ENCODE results near the gene KRT31.
"Not testable (repeated sequence)": the region's sequence is repeated elsewhere in the genome, so short reads cannot be mapped to it uniquely, and the experiment has no call there.

Gene KRT31

GRCh38 chr17:41433586-41433985 is 36.2 kb upstream of the KRT31 start:
- Mint-ChIP-seq H3K27ac (no peak overlapping the region), H3K27me3 (ENCODE audit: low read depth, poor library complexity) (no peaks in the 10 kb centered on the region), H3K36me3 (ENCODE audit: low read depth) (no peaks in the 10 kb centered on the region), H3K4me1 (peaks cover 14% of the 10 kb centered on the region), H3K4me3 (no peak overlapping the region), H3K9me3 (no peaks in the 10 kb centered on the region)
- no peak for TF ChIP-seq CTCF (IDR thresholded peaks at IDR 0.05)
- DNase-seq, result no peak

DNA sequence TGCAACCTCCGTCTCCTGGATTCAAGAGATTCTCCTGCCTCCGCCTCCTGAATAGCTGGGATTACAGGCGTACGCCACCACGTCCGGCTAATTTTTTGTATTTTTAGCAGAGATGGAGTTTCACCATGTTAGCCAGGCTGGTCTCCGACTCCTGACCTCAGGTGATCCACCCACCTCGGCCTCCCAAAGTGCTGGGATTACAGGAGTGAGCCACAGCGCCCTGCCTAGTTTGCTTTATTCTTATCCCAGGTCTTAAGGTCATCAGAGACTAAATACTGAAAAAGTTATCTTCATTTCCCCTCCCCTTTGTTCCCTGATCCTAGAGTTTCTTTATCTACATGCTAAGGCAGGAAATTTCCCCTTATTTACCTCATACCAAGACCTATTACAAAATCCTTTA is 33.0 kb upstream of the KRT31 start:
- H3K4me3 Mint-ChIP-seq; H3K36me3 Mint-ChIP-seq (ENCODE audit: low read depth); H3K27ac Mint-ChIP-seq; H3K9me3 Mint-ChIP-seq; H3K27me3 Mint-ChIP-seq (ENCODE audit: low read depth, poor library complexity); DNase-seq: not testable (repeated sequence)
- H3K4me1 Mint-ChIP-seq, result peaks cover 14% of the 10 kb centered on the region

GRCh38 chr17:41429667-41430066 is 32.3 kb upstream of the KRT31 start:
- no peaks in the 10 kb centered on the region for H3K36me3 Mint-ChIP-seq (ENCODE audit: low read depth)
- no peak for DNase-seq
- no peak overlapping the region for H3K27ac Mint-ChIP-seq
- H3K4me3 Mint-ChIP-seq, result no peak overlapping the region
- peaks cover 13% of the 10 kb centered on the region for H3K4me1 Mint-ChIP-seq
- H3K27me3 Mint-ChIP-seq (ENCODE audit: low read depth, poor library complexity), result no peaks in the 10 kb centered on the region
- no peak for TF ChIP-seq CTCF (IDR thresholded peaks at IDR 0.05)
- H3K9me3 Mint-ChIP-seq, result no peaks in the 10 kb centered on the region

GRCh38 chr17:41428591-41429291 is 31.3 kb upstream of the KRT31 start:
- no peak for TF ChIP-seq CTCF (IDR thresholded peaks at IDR 0.05)
- Mint-ChIP-seq H3K4me1 (peaks cover 5% of the 10 kb centered on the region), H3K9me3 (no peaks in the 10 kb centered on the region), H3K27ac (no peak overlapping the region), H3K36me3 (ENCODE audit: low read depth) (no peaks in the 10 kb centered on the region), H3K4me3 (no peak overlapping the region), H3K27me3 (ENCODE audit: low read depth, poor library complexity) (no peaks in the 10 kb centered on the region)
- DNase-seq, result no peak

DNA sequence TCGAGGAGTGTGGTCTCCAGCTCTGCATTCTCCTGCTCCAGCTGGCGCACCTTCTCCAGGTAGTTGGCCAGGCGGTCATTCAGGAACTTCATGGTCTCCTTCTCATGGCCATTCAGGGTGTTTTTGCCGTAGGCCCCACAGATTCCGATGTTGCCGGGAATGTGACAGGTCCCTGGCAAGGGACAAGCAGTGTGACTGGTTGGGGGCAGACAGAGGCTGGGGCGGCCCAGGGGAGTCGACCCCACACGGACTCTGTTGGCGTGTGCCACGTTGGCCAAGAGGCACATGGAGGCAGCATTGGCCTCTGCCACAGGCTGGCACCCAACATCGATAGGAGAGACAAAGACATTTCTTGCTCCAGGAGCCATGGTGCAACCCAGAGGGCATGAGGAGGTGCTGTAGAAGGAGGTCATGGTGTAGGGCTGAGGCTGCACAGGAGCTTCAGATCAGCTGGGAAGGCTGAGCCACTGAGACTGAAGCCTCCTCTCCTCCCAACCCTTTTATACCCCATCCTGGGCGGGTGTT is 26.8 kb upstream of the KRT31 start, which contains the start of gene KRT37:
KRT37 (minus strand) TSS at position 475 of the 525 bp plus-strand sequence; CDS start at position 413, 62 bp downstream.
- TF ChIP-seq CTCF (IDR thresholded peaks at IDR 0.05), result no peak
- no peak within 1 kb of the TSS for H3K4me3 Mint-ChIP-seq
- no peaks in the 10 kb centered on the region for H3K9me3 Mint-ChIP-seq
- peaks cover 4% of the 10 kb centered on the region for H3K4me1 Mint-ChIP-seq
- no peaks in the 10 kb centered on the region for H3K36me3 Mint-ChIP-seq (ENCODE audit: low read depth)
- DNase-seq, result no peak
- H3K27ac Mint-ChIP-seq, result no peak within 1 kb of the TSS
- no peaks in the 10 kb centered on the region for H3K27me3 Mint-ChIP-seq (ENCODE audit: low read depth, poor library complexity)

- H3K36me3 Mint-ChIP-seq (ENCODE audit: low read depth); H3K4me3 Mint-ChIP-seq; H3K9me3 Mint-ChIP-seq; H3K27ac Mint-ChIP-seq; H3K27me3 Mint-ChIP-seq (ENCODE audit: low read depth, poor library complexity); H3K4me1 Mint-ChIP-seq; DNase-seq: not testable (repeated sequence)
Observed at GRCh38 chr17:41422586-41422985, 25.2 kb upstream of the KRT31 start.

DNA sequence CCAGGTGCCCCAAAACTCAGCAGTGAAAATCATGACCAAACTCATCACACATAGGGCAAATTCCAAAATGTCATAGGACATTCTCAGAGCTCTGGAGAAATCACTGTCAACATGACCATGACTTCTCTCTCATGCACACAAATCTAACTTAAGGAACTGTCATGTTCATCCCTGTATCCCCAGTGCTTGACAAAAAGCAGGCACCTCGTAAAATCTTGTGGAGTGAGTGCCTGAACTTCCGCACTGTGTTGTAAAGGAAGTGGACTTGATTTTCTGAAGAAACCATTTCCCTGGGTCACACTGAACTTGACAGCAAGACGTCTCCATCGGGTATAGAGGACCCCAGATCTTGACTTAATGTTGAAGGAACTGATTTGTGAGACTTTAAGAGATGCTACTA is 24.2 kb upstream of the KRT31 start:
- no peak overlapping the region for H3K4me3 Mint-ChIP-seq
- no peaks in the 10 kb centered on the region for H3K27me3 Mint-ChIP-seq (ENCODE audit: low read depth, poor library complexity)
- peaks cover 17% of the 10 kb centered on the region for H3K4me1 Mint-ChIP-seq
- no peak for TF ChIP-seq CTCF (IDR thresholded peaks at IDR 0.05)
- no peaks in the 10 kb centered on the region for H3K36me3 Mint-ChIP-seq (ENCODE audit: low read depth)
- DNase-seq, result no peak
- no peaks in the 10 kb centered on the region for H3K9me3 Mint-ChIP-seq
- no peak overlapping the region for H3K27ac Mint-ChIP-seq

Data from nephron progenitor cell (in vitro differentiated cells).